CD4-positive, alpha-beta T cell treated with Interleukin-2 at 100 ng/mL for 4 hours (primary cell): ENCODE measurements around the gene KMT2C.
"Not testable (repeated sequence)": the region's sequence is repeated elsewhere in the genome, so short reads cannot be mapped to it uniquely, and the experiment has no call there.

Source experiments
- DNase-seq: peaks from one replicate; pipeline ENCODE4 v3.0.0-alpha.2; 2020; ENCODE audit warnings: low spot score

The KMT2C gene

GRCh38 chr7:152362128-152362926 lies 73.5 kb downstream of the KMT2C start:
- DNase-seq, result no peak

GRCh38 chr7:152355474-152356057 lies 80.2 kb downstream of the KMT2C start:
- no peak for DNase-seq

- no peak for DNase-seq
Observed at GRCh38 chr7:152354061-152354460, 81.7 kb downstream of the KMT2C start.

- not testable (repeated sequence) for DNase-seq
Observed at GRCh38 chr7:152353281-152353680, 82.5 kb downstream of the KMT2C start.

- not testable (repeated sequence) for DNase-seq
Observed at GRCh38 chr7:152351747-152352146, 84.1 kb downstream of the KMT2C start.

- DNase-seq, result no peak
Observed at GRCh38 chr7:152351168-152351567, 84.6 kb downstream of the KMT2C start.

- no peak for DNase-seq
Observed at GRCh38 chr7:152347888-152348287, 87.9 kb downstream of the KMT2C start.

- peak; percentile 30 for DNase-seq
Observed at GRCh38 chr7:152344253-152344652, 91.5 kb downstream of the KMT2C start.

GRCh38 chr7:152342796-152343195 lies 93.0 kb downstream of the KMT2C start:
- no peak for DNase-seq

- no peak for DNase-seq
Observed at GRCh38 chr7:152341914-152342236, 93.9 kb downstream of the KMT2C start.

- peak; percentile 2 for DNase-seq
Observed at GRCh38 chr7:152341039-152341913, 94.5 kb downstream of the KMT2C start.

- no peak for DNase-seq
Observed at GRCh38 chr7:152340161-152340560, 95.6 kb downstream of the KMT2C start.

- DNase-seq, result no peak
Observed at GRCh38 chr7:152338561-152338960, 97.2 kb downstream of the KMT2C start.

- peak; percentile 47 for DNase-seq
Observed at GRCh38 chr7:152336754-152337368, 98.9 kb downstream of the KMT2C start.

GRCh38 chr7:152335900-152336571 lies 99.8 kb downstream of the KMT2C start:
- DNase-seq, result peak; percentile 9

GRCh38 chr7:152333134-152333533 lies 102.7 kb downstream of the KMT2C start:
- DNase-seq, result no peak

GRCh38 chr7:152330827-152331226 lies 105.0 kb downstream of the KMT2C start:
- DNase-seq, result no peak

GRCh38 chr7:152329469-152329868 lies 106.3 kb downstream of the KMT2C start:
- no peak for DNase-seq

- no peak for DNase-seq
Observed at GRCh38 chr7:152328234-152328633, 107.6 kb downstream of the KMT2C start.

GRCh38 chr7:152315845-152316244 lies 120.0 kb downstream of the KMT2C start:
- no peak for DNase-seq

GRCh38 chr7:152313831-152314604 lies 121.8 kb downstream of the KMT2C start:
- peak; percentile 50 for DNase-seq
